SW480 (cell line): ENCODE data around the gene KIAA1614.

Experiments
- DNase-seq: peaks from one replicate; pipeline ENCODE4 v3.0.0-alpha.2; 2016; ENCODE audit warnings: low spot score

The KIAA1614 gene

GRCh38 chr1:180908074-180908765 is 4.5 kb upstream of the KIAA1614 start:
- DNase-seq, result no peak

GRCh38 chr1:180909005-180909414 is 3.7 kb upstream of the KIAA1614 start:
- DNase-seq, result no peak

- DNase-seq, result no peak
These were observed 3.2 kb upstream of the KIAA1614 start for GRCh38 chr1:180909462-180909976.

DNA sequence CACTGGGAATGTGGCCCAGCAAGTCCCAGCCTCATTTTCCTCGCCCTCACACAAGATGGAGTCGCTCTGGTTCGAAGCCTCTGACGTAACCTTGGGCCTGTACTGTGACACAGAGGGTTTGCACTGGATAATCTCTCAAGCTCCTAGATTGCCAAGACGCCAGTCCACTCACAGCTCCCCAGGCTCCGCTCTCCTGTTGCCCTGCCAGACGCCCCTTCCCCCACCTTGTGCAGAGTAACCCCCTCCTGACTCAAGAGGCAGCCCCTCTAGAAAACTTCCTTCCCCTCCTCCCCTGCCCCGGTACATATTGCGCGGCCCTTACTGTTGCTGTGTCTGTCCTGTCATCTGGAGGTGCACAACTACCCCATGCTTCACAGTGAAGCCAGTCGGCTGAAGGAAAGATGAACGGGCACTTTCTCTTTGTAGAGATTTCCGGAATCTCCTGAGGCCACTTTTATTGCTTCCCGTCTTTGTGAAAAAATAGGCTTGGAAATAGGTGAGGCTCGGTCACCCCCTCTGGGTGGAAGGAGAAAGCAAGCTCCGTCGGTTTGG is 981 bp upstream of the KIAA1614 start:
- no peak for DNase-seq

DNA sequence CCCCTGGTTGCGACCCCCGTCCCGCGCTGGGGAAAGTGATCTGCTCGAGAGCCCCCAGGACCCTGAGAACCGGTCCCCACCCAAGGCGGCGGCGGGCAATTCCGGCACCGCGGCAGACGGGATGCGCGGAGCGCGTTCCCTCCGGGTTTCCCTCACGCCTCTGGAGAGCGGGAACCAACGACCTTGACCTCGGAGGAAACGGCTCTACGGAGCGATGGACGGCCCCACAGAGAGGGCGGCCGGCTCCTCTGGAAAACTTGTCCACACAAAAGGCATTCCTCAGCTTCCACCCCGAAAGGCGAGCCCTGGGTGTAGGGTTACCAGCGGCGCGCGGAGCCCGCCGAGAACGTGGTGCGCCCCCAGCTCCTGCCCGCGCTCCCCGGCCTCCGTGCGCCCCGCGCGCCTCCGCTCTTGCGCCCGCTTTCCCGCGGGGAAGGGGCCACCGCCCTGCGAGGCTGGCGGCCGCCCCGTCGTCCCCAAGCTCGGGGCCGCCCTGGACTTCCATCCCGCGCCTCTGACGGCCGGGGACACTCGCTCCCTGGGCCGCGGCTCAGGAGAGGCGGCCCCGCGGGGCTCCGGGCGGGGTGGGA is 391 bp upstream of the KIAA1614 start:
- peak; percentile 23 for DNase-seq

DNA sequence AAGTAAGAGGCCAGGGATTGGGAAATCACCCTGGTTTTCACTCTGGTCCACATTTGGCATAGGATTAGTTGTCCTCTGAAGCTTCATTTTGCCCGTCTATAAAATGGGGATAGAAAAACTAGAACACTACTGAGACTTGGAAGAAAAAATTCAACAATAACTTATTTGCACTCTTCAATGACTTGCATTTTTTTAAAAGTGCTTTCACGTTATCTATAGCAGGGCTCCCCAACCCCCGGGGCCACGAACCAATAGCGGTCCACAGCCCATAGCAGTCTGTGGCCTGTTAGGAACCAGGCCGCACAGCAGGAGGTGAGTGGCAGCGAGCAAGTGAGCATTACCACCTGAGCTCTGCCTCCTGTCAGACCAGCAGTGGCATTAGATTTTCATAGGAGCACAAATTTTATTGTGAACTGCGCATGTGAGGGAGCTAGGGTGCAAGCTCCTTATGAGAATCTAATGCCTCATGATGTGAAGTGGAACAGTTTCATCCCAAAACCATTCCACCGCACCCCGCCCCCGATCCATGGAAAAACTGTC is 2.8 kb downstream of the KIAA1614 start:
- no peak for DNase-seq

DNA sequence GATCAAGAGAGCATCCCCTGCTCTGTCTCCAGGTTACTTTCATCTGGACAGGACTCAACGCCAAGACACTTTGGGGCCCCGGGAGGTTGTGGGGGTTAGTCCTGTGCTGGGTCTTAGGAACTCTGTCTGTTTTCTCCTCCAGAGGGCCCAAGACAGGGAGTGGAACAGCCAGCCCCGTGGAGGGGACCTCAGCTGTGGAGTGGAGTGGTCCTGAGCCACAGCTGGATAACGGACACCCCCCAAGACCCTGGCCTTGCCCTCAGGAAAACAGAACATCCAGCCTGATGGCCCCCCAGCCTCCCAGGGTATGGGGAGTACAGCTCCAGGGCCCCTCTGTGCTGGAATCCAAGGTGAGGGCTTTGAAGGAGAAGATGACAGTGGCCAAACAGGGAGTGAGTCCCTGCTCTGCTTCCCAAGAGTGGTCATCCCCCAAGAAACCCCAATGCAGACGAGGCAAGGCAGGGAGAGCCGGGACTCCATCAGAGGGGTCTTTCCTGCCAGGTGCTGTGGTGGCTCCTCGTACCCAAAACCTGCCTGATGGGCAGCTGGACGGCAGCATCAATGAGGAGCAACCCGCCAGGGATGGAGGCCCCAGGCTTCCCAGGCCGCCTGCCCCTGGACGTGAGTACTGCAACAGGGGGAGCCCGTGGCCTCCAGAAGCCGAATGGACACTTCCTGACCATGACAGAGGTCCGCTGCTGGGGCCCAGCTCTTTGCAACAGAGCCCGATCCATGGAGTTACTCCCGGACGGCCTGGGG is 3.5 kb downstream of the KIAA1614 start:
- DNase-seq, result no peak

GRCh38 chr1:180916771-180917170 is 4.1 kb downstream of the KIAA1614 start:
- DNase-seq, result no peak

DNA sequence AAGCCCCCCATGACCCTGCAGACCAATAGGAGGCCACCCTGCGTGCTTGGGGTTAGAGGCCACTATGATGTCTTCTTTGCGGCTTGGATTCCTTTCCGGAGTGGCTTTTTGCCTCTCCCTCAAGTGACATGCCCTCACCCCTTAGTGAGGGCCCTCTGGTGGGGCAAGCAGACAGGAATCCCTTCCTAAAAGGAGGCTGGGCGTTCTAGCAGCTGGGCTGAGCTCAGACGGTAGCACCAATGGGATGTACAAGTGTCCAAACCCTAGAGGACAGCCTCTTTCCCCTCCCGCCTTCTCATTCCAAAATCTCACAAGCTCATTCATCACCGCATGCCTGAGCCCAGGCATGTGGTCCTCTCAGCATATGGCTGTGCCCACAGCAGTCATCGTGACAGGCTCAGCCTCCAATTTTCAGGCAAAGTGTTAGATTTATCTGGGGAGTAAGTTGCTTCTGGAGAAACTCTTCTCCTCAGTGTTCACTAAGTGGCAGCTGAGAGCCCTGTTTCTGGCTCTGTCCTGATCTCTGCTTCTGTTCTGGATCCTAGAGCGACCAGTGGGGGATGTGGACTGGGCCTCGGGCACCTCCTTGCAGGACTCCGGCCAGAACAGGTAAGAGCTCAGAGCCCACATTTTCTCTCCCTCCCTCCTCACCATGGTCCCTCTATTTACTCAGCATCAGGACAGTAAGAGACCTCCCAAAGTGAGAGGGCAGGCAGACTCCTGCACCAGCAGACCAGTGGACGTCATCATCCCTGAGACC is 4.8 kb downstream of the KIAA1614 start:
- peak; percentile 34 for DNase-seq

DNA sequence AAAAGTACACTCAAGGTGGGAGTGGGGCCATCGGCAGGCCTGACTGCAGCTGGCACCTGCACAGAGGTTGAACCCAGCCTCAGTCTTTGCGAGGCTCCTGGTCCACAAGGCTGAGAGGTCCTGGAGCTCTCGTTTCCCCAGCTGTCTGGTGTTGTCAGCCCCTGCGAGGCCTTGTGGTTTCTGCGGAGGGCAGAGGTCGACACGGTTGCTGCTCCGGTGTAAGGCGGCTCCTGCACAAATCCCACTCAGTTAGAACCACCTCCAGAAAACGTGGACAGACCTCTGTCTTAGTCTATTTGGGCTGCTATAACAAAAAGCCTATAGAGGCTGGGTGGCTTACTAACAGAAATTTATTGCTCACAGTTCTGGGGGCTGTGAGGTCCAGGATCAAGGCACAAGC is 5.8 kb downstream of the KIAA1614 start:
- DNase-seq, result no peak

GRCh38 chr1:180919183-180919700 is 6.5 kb downstream of the KIAA1614 start:
- no peak for DNase-seq

- DNase-seq, result no peak
These were observed 7.5 kb downstream of the KIAA1614 start for GRCh38 chr1:180920193-180920592.

DNA sequence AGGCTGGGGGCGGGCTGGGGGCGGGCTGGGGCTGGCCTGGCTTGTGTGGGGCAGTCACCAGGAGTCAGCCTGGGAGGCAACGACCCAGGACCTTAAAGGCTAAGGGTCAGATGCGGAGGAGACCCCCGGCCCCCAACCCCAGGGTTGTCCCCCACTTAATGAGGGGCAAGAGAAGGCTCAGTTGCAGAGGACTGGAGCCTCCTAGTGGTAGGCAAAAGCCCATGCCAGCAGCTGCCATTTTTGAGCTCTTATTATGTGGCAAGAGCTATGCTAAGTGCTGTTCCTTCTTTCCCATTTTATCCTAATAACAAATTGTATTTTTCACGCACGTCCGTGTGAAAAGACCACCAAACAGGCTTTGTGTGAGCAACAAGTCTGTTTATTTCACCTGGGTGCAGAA is 8.0 kb downstream of the KIAA1614 start:
- no peak for DNase-seq

DNA sequence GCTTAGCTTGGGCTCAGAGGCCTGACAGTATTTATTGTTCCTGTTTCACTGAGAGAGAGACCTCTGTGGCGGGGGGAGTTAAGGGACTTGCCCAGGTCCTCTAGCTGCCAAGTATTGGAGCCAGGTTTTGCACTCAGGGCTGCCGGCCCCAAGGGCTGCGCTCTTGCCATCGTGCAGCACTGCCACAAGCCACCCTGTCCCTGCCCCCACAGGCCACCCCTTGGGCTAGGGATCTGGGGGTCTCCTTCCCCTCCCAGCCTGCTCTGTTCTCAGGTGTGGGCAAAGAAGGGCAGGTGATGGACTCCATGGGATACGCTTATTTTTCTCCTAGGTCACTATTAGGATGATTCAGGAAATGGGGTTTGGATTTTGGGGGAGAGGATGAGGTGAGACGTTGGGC is 8.7 kb downstream of the KIAA1614 start:
- no peak for DNase-seq

DNA sequence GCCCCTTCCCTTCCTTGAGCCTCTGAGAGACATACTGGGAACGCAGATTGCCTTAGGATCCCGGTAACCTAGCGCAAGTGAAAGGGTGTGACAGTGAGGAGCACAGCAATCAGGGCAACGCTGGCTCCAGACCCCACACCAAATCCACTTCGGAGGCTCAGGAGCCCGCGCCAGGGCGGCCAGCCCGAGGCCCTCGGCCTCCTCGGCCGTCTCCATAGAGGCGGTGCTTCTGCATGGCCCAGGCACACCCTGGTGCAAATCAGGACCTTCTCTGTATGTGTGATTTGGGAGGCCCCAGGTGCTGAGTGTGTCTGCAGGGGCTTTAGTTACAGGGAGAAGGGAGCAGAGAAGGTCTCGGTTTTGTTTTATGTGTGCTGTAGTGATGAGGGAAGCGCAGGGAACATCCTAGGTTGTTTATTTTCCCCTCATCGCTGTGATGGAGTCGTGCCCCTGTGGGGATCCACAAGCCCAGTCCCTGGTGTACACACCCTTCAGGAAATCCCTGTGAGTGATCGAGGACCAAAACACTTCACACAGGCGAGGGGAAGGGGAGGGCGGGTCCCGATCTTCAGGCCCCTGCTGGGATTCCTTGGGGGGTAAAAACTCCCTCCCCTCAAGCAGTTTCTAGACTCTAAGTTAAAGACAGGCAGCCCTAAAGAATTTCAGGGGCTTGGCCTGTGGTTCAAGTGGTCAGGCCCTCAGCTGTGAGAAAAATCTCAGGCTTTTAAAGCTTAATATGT is 9.4 kb downstream of the KIAA1614 start:
- DNase-seq, result no peak

GRCh38 chr1:180922631-180923015 is 9.9 kb downstream of the KIAA1614 start:
- DNase-seq, result no peak

DNA sequence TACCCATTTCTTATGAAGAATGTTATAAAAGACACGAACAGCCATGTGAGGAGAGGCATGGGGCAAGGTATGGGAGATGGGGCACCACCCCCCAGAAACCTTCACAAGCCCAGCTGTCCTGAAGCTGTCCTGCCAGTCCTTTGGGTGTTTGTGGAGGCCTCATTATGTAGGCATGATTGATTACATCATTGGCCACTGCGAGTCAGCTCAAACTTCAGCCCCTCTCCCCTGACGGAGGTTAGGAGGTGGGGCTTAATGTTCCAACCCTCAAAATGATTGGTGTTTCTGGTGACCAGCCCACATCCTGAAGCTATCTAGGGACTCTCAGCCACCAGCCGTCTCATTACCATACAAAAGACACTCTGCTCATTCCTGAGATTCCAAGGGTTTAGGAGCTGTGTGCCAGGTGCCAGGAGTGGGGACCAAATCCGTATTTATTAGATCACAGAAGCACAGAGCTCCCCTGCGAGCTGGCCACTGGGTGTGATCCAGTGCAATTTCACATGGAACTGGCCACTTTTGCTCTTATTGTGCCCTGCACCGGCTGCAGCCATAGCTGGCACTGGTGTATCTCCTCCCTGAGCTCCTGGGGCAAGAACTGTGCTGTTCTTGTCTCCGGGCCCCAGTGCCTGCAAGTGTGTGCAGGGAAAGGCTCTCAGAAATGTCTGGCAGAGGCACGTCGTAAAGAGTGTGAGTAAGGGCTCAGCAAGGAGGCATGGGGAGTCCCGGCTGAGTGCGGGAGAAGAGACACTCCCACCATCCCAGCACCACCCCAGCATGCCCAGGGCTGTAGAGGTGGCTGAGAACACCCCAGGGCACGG is 10.5 kb downstream of the KIAA1614 start:
- DNase-seq, result peak; percentile 64

GRCh38 chr1:180923887-180924286 is 11.2 kb downstream of the KIAA1614 start:
- no peak for DNase-seq

DNA sequence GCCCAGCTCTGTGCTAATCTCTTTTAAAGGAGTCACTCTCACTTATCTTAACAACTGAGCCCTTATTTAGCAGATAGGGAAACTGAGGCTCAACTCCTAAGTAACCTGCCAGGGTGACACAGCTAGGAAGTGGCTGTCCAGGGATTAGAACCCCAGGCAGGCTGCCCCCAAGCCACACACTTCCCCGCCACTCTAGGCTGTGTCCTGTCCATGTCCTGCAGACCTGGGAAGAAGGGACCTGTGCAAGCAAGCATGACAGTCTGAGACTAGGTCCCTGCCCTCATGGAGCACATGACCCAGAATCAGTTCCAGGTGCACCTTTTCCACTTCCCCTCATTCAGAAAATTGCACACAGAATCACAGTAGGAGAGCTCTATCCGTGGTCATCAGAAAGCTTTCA is 12.2 kb downstream of the KIAA1614 start:
- no peak for DNase-seq

DNA sequence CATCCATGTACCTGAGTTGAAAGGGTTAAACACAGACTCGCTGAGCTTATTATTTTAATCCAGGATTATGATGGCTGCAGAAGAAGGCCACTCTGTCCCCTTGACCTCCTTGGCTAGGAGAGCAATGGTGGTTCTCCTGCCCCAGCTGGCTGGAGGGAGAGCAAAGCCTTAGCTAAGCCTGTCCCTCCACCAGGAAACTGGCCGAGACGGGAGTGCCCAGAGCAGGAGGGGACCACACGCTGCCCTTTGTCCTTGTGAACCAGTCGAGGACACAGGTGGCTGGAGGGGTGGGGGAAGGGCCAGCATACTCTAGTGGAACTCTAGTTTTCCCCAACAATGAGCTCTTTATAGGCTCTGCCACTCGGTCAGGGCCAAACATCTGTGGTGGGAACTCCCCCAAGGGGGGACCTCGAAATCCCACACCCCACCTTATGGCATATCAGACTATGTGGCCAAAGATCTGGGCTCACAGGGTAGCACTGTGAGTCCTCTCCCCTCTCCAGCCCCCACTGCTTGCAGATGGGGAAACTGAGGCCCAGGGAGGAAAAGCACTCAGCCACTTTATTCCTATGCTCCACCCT is 12.9 kb downstream of the KIAA1614 start:
- no peak for DNase-seq
